ENCODE measurements around the gene POMT2.

DNA sequence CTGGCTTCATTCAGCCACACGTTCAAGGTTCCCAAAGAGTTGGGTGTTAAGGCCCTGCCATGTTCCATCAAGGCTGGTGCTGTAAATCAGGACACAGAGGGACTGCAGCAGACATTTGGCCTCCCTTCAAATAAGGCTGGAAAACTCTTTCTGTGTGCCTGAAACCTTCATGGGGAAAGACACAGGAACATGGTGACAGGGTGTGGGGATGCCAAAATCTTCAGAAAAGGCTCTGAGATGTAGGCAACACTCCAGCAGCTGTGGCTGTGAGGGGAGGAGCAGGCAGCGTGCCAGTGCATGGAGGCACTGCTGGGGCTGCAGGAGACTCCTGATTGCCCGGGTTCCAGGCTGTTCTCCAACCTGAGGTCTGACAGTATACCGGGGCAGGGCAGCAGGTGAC lies 15.0 kb downstream of the POMT2 start:
- TF ChIP-seq CTCF (IDR thresholded peaks at IDR 0.05) (no peak), POLR2A (IDR thresholded peaks at IDR 0.05) (no peak)
